Colonic mucosa (tissue), 4 donors: ENCODE measurements around the gene DRGX. TPM values are rescaled to one million over a fixed set of nuclear protein-coding genes. Genes with fewer than 3 reads are reported as not detected.

Experiments
- DNase-seq: peaks from one replicate; pipeline ENCODE4 v3.0.0-alpha.2; 2020
- H3K27ac ChIP-seq: fragments of 200-600 bp; one replicate; pipeline ENCODE4 v1.8.0; 2021
- H3K27me3 ChIP-seq: fragments of 200-600 bp; one replicate; pipeline ENCODE4 v1.8.0; 2021
- H3K36me3 ChIP-seq: fragments of 200-600 bp; one replicate; pipeline ENCODE4 v1.8.0; 2021
- H3K4me1 ChIP-seq: fragments of 200-600 bp; one replicate; pipeline ENCODE4 v1.8.0; 2021; ENCODE audit warnings: mild to moderate bottlenecking
- H3K4me3 ChIP-seq: fragments of 200-600 bp; one replicate; pipeline ENCODE4 v1.8.0; 2021
- H3K9ac ChIP-seq, 2 donors: one replicate each; pipeline ENCODE4 v1.7.0; 2013; ENCODE audit warnings: control low read depth in 2 of 2, low read depth in 2 of 2, low read length in 2 of 2
- H3K9me3 ChIP-seq: fragments of 200-600 bp; one replicate; pipeline ENCODE4 v1.8.0; 2021
- CTCF ChIP-seq: fragments of 200-600 bp; IDR thresholded peaks from one replicate; pipeline ENCODE4 v1.8.0; 2022; ENCODE audit warnings: antibody characterized with exemption, mild to moderate bottlenecking
- intact Hi-C: fragments of 100-400 bp; cut with DNase I; formaldehyde crosslinking; loops from one replicate; pipeline ENCODE4 v1.14.1; 2022
- total RNA-seq, 2 donors: library from RNA; stranded (reverse); fragmentation: NEBNext Ultra II Directional in 1 of 2; extraction: Animal tissue kit (Norgen Biotek cat#: 25700) in 1 of 2; gene quantifications; one replicate each; pipeline ENCODE4 v1.2.1, GENCODE V29; 2021
- donor health status: healthy.
- donor health status: DM: no; HTN: no; CAD: no.
- donor health status: DM: no; HTN: no; CAD: no.

Gene DRGX
- total RNA-seq, 2 donors from 2014 or later: 0.16 TPM; not detected in 1

GRCh38 chr10:49325131-49325915 is 70.6 kb downstream of the DRGX start:
- Histone ChIP-seq H3K9me3 (no peaks in the 10 kb centered on the region), H3K27me3 (no peaks in the 10 kb centered on the region), H3K27ac (no peak overlapping the region), H3K4me1 (no peaks in the 10 kb centered on the region), H3K36me3 (no peaks in the 10 kb centered on the region), H3K4me3 (no peak overlapping the region), H3K9ac (no peak overlapping the region)
- intact Hi-C loops: no loop called here
- no peak for TF ChIP-seq CTCF
- no peak for DNase-seq

GRCh38 chr10:49324711-49325110 is 71.2 kb downstream of the DRGX start:
- no peak overlapping the region for H3K4me3 ChIP-seq
- H3K27ac ChIP-seq: no peak overlapping the region
- no peak for DNase-seq
- no peaks in the 10 kb centered on the region for H3K4me1 ChIP-seq
- H3K36me3 ChIP-seq: no peaks in the 10 kb centered on the region
- no peak overlapping the region for H3K9ac ChIP-seq
- no peak for TF ChIP-seq CTCF
- intact Hi-C loops: no loop called here
- no peaks in the 10 kb centered on the region for H3K9me3 ChIP-seq
- H3K27me3 ChIP-seq: no peaks in the 10 kb centered on the region

- H3K9ac ChIP-seq: no peak overlapping the region
- H3K27ac ChIP-seq: no peak overlapping the region
- H3K4me3 ChIP-seq: no peak overlapping the region
- TF ChIP-seq CTCF: no peak
- no peaks in the 10 kb centered on the region for H3K4me1 ChIP-seq
- no peaks in the 10 kb centered on the region for H3K36me3 ChIP-seq
- no peak for DNase-seq
- intact Hi-C loops: no loop called here
- no peaks in the 10 kb centered on the region for H3K27me3 ChIP-seq
- H3K9me3 ChIP-seq: no peaks in the 10 kb centered on the region
Measured at GRCh38 chr10:49323896-49324270, 72.0 kb downstream of the DRGX start.

- Histone ChIP-seq H3K9ac (no peak overlapping the region), H3K36me3 (no peaks in the 10 kb centered on the region), H3K27me3 (no peaks in the 10 kb centered on the region), H3K27ac (no peak overlapping the region), H3K4me3 (no peak overlapping the region), H3K9me3 (no peaks in the 10 kb centered on the region), H3K4me1 (no peaks in the 10 kb centered on the region)
- no peak for DNase-seq
- intact Hi-C loops: no loop called here
- no peak for TF ChIP-seq CTCF
Measured at GRCh38 chr10:49323171-49323895, 72.6 kb downstream of the DRGX start.

GRCh38 chr10:49322371-49323170 is 73.3 kb downstream of the DRGX start:
- H3K9me3 ChIP-seq: no peaks in the 10 kb centered on the region
- no peak overlapping the region for H3K27ac ChIP-seq
- H3K36me3 ChIP-seq: no peaks in the 10 kb centered on the region
- no peak for TF ChIP-seq CTCF
- H3K27me3 ChIP-seq: no peaks in the 10 kb centered on the region
- DNase-seq: no peak
- intact Hi-C loops: no loop called here
- no peak overlapping the region for H3K4me3 ChIP-seq
- H3K4me1 ChIP-seq: no peaks in the 10 kb centered on the region
- H3K9ac ChIP-seq: no peak overlapping the region
